ENCODE results near the gene TBC1D9B.

DNA sequence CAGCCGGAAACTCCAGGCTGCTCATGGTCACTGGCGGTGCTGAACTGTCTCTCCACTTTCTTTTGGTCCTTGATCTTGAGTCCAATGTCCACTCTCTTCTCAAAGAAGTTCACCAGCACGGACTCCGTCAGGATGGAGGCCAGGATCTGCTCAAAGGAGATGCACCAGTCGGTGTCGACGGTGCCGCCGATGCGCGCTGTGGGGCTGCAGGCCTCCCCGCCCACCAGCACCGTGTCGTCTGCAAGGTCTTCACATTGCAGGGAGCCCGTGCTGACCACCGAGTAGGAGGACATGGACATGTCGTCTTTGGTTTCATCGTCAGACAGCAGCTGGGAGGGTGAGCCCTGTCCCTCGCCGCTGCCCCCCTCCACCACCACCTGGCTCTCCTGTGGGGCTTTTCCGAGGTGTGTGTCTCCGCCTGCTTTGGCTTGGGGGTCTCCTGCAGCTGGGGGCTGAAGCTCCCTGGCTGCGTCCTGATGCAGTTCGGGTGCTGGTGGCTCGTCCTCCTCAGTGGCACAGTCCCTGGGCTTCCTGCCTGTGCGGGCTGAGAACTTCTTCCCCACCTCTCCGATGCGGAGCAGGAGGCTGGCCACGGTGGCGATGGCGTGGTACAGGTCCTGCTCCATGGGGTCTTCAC, 44.1 kb downstream of the TBC1D9B start:
- TF ChIP-seq POLR2A (IDR thresholded peaks at IDR 0.05), result no peak
- TF ChIP-seq, protein P1, sequence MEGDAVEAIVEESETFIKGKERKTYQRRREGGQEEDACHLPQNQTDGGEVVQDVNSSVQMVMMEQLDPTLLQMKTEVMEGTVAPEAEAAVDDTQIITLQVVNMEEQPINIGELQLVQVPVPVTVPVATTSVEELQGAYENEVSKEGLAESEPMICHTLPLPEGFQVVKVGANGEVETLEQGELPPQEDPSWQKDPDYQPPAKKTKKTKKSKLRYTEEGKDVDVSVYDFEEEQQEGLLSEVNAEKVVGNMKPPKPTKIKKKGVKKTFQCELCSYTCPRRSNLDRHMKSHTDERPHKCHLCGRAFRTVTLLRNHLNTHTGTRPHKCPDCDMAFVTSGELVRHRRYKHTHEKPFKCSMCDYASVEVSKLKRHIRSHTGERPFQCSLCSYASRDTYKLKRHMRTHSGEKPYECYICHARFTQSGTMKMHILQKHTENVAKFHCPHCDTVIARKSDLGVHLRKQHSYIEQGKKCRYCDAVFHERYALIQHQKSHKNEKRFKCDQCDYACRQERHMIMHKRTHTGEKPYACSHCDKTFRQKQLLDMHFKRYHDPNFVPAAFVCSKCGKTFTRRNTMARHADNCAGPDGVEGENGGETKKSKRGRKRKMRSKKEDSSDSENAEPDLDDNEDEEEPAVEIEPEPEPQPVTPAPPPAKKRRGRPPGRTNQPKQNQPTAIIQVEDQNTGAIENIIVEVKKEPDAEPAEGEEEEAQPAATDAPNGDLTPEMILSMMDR (IDR thresholded peaks at IDR 0.05), result no peak
